Astrocyte of the spinal cord (primary cell): ENCODE measurements around the gene CEP131.

ENCODE experiments used
- DNase-seq: peaks from one replicate; pipeline ENCODE4 v3.0.0; 2011; ENCODE audit warnings: low read depth, low spot score
- H3K4me3 ChIP-seq: 2 replicates; pipeline ENCODE4 v1.5.1; 2011; ENCODE audit warnings: low read depth, mild to moderate bottlenecking, low read length, moderate library complexity
- in situ Hi-C: cut with HindIII; loops from 2 replicates; pipeline ENCODE4 v1.10.0; 2017; ENCODE audit warnings: low sequenced_read_pairs
- TF ChIP-seq, protein P1 (sequence below): IDR thresholded peaks from 2 replicates; pipeline ENCODE4 v1.5.1; 2012; ENCODE audit warnings: low read depth, mild to moderate bottlenecking, low read length, inconsistent platforms

The CEP131 gene

GRCh38 chr17:81222906-81223761 is at the start of gene CEP131:
CEP131 (minus strand) TSS chr17:81222965; CDS start chr17:81220056, 2,909 bp downstream.
- in situ Hi-C loops = no loop called here
- peak within 1 kb of the TSS; percentile 70 for H3K4me3 ChIP-seq
- peak; percentile 98 for DNase-seq
- TF ChIP-seq, protein P1, sequence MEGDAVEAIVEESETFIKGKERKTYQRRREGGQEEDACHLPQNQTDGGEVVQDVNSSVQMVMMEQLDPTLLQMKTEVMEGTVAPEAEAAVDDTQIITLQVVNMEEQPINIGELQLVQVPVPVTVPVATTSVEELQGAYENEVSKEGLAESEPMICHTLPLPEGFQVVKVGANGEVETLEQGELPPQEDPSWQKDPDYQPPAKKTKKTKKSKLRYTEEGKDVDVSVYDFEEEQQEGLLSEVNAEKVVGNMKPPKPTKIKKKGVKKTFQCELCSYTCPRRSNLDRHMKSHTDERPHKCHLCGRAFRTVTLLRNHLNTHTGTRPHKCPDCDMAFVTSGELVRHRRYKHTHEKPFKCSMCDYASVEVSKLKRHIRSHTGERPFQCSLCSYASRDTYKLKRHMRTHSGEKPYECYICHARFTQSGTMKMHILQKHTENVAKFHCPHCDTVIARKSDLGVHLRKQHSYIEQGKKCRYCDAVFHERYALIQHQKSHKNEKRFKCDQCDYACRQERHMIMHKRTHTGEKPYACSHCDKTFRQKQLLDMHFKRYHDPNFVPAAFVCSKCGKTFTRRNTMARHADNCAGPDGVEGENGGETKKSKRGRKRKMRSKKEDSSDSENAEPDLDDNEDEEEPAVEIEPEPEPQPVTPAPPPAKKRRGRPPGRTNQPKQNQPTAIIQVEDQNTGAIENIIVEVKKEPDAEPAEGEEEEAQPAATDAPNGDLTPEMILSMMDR = no peak

GRCh38 chr17:81271226-81271625 is 48.5 kb upstream of the CEP131 start:
- in situ Hi-C loops = no loop called here
- no peak overlapping the region for H3K4me3 ChIP-seq
- TF ChIP-seq, protein P1 = no peak
- no peak for DNase-seq

DNA sequence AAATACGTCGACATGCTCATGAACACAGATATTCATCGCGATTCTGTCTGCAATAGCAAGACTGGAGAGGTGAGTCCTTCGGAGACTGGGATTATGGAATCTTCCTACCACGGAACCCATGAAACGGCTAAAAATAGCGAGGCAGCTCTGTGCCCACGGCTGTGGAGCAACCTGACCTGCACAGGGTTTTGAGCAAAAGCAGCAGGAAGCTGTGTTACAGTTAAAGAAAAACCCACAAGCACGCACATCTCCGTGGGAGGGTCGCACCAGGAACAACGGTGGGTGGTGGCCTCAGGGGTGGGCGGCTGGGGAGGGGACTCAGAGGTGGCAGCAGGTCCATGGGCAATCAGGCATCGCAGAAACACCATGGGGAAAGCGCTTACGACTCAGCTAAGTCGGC is 47.5 kb upstream of the CEP131 start:
- TF ChIP-seq, protein P1 = no peak
- in situ Hi-C loops = no loop called here
- H3K4me3 ChIP-seq = no peak overlapping the region
- DNase-seq = no peak

DNA sequence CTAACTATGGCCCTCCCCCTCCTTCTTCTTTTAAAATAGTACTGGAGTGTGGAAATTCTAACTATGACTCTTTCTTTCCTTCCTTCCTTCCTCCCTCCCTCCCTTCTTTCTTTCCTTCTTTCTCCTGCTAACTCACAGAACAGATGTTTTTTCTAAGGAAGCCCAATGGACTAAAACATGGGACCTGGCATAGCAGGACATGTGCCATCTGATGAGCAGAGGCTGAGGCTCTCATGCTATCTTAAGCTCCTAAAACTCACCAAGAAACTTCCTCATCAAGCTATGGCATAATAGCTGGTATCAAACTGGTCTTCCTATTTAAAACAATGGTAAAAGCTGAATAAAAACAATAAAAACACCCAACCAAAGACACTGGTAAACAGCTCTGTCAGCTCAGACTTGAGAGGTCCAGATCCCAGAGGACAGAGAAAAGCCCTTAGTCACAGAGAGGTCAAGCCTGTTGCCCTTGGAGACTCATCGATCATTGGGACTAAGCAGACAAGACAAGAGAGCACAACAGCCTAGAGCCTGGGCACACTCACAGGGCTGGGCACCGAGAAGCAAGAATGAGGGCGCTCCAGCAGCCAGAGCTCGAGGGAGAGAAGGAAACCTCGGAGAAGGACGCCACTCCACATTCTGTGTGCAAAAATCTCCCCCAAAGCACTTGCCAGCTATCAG is 44.8 kb upstream of the CEP131 start:
- TF ChIP-seq, protein P1 = no peak
- in situ Hi-C loops = no loop called here
- H3K4me3 ChIP-seq = no peak overlapping the region

GRCh38 chr17:81265576-81265975 is 42.8 kb upstream of the CEP131 start:
- DNase-seq = no peak
- H3K4me3 ChIP-seq = no peak overlapping the region
- TF ChIP-seq, protein P1 = no peak
- in situ Hi-C loops = no loop called here

More for the DNA sequence above, 44.8 kb upstream of the CEP131 start:
- no peak for DNase-seq

GRCh38 chr17:81264640-81265039 is 41.9 kb upstream of the CEP131 start:
- TF ChIP-seq, protein P1 = no peak
- no peak overlapping the region for H3K4me3 ChIP-seq
- in situ Hi-C loops = no loop called here
- DNase-seq = no peak
